HPDE6-E6E7 (cell line): ENCODE data around the gene CKAP4.
"Not testable (repeated sequence)": the region's sequence is repeated elsewhere in the genome, so short reads cannot be mapped to it uniquely, and the experiment has no call there.

Source experiments
- DNase-seq: peaks from one replicate; pipeline ENCODE4 v3.0.0; 2011; ENCODE audit warnings: missing footprints; ENCODE audit errors: extremely low spot score

CKAP4 gene, protein sequence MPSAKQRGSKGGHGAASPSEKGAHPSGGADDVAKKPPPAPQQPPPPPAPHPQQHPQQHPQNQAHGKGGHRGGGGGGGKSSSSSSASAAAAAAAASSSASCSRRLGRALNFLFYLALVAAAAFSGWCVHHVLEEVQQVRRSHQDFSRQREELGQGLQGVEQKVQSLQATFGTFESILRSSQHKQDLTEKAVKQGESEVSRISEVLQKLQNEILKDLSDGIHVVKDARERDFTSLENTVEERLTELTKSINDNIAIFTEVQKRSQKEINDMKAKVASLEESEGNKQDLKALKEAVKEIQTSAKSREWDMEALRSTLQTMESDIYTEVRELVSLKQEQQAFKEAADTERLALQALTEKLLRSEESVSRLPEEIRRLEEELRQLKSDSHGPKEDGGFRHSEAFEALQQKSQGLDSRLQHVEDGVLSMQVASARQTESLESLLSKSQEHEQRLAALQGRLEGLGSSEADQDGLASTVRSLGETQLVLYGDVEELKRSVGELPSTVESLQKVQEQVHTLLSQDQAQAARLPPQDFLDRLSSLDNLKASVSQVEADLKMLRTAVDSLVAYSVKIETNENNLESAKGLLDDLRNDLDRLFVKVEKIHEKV

DNA sequence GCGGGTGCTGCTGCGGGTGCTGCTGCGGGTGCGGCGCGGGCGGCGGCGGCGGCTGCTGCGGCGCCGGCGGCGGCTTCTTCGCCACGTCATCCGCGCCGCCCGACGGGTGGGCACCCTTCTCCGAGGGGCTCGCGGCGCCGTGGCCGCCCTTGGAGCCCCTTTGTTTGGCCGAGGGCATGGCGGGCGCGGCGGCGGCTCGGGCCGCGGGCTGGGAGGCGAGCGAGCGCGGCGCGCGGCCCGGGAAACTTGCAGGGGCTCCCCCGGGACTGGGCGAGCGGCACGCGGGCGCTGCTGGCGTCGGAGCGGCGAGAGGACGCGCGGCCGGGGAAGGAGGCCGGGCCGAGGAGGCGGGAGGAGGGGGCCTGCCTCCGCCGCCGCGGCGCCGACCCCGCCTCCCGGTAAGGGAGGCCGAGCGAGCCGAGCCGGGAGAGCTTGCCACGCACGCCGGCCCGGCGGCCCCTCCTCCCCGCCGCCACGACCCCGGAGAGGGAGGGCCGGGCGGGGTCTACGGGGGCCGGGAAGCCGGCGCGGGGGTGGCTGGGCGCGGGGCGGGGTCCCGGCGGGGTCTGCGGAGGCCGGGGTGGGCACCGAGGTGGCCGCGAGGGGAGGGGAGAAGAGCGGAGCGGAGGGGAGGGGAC is at the start of gene CKAP4:
TSS of gene CKAP4 (minus strand) at position 347 of the 638 bp plus-strand sequence. CDS start at position 178, 169 bp downstream.
- DNase-seq, result no peak

GRCh38 chr12:106297075-106297474 is 49.3 kb upstream of the CKAP4 start:
- no peak for DNase-seq

GRCh38 chr12:106296179-106296877 is 48.5 kb upstream of the CKAP4 start:
- DNase-seq, result peak; percentile 74

DNA sequence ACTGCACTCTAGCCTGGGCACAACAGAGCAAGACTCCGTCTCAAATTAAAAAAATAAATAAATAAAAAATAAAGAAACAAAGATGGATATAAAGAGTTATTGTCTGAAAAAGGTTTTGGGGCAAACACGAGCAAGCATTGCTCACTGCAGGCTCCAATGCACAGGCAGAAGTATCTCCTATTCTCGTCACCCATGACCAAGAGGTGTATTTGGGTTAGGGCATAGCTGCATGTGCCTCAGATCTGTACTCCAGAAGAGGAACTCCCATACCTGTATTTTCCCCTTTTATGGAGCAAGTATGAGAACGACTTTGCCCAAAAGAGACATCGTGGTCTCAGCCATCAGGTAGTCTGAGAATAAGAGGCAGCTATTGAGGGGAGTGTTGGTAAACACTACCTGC is 44.5 kb upstream of the CKAP4 start:
- no peak for DNase-seq

GRCh38 chr12:106291342-106291741 is 43.5 kb upstream of the CKAP4 start:
- no peak for DNase-seq

- no peak for DNase-seq
Observed at GRCh38 chr12:106290666-106291065, 42.8 kb upstream of the CKAP4 start.

- no peak for DNase-seq
Observed at GRCh38 chr12:106289196-106289681, 41.4 kb upstream of the CKAP4 start.

- DNase-seq, result peak; percentile 58
Observed at GRCh38 chr12:106288494-106289195, 40.8 kb upstream of the CKAP4 start.

- DNase-seq, result no peak
Observed at GRCh38 chr12:106288101-106288493, 40.3 kb upstream of the CKAP4 start.

DNA sequence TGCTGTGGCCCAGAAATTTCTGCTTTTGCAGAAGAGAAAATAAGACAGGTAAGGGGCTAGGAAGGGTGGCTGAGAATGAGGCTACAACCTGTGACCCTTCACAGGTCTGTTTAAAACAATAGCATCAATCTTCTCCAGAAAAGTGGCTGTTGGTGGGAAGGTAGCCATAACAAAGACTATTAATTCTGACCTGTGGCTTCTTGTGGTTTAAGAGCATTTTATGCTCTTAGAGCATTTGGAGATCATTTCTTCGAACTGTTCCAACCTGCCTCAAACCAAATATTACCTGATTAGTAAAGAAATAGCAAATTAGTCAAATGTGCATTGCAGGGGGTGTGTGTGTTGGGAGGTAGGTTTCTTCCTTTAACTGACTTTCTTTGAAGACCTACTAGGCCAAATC is 39.5 kb upstream of the CKAP4 start:
- DNase-seq, result no peak

- DNase-seq, result not testable (repeated sequence)
Observed at GRCh38 chr12:106286576-106287162, 38.8 kb upstream of the CKAP4 start.

- no peak for DNase-seq
Observed at GRCh38 chr12:106285982-106286381, 38.2 kb upstream of the CKAP4 start.

- no peak for DNase-seq
Observed at GRCh38 chr12:106284358-106285105, 36.7 kb upstream of the CKAP4 start.

DNA sequence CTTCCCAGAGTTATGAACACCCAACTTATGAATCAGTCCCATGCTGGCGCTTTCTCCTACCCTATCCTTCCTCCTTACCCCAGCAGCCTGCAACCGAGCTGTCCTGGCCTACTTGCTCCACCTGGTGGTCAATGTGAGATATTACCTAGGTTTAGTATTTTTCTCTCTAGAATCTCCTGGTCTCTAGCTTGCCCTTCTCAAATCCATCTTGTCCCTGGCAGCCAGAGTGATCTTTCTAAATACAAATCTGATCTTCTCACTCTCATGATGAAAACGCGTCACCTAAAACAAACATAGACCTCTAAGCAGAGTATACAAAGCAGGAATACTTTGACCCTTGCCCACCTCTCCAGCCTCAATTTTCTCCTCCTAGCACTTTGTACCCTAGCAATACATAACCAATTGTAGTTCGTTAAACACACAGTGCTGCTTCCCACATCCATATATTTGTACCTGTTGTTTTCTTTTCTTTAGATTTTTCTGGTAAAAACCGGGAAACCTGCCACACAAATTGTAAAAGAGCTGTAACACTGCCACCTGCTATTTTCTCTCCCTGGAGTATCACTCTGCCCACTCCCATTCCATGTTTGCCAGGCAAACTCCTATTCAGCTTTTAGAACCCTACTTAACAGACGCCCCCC is 34.8 kb upstream of the CKAP4 start:
- DNase-seq, result peak; percentile 60

- no peak for DNase-seq
Observed at GRCh38 chr12:106281804-106282203, 34.0 kb upstream of the CKAP4 start.

DNA sequence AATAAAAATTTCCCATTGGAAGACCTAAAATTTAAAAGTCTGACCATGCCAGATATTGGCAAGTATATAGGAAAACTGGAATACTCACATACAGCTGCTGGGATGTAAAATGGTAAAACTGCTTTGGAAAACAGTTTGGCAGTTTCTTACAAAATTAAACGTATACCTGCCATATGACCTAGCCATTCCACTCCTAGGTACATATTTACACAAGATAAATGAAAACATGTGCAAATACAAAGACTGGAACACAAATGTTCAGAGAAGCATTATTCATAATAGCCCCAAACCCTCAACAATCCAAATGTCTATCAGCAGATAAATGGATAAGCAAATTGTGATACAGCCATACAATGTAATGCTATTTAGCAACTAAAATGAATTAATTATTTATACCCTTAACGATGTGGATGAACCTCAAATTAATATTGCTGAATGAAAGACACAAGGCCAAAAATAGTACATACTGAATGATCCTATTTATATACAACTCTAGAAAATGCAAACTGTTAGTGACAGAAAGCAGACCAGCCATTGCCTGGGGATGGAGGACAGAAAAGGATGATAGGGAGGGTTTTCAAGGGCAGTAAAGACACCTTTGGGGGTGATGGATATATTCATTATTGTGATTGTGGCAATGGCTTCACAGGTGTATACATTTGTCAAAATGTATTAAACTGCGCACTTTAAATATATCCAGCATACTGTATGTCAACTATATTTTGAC is 33.4 kb upstream of the CKAP4 start:
- no peak for DNase-seq

- no peak for DNase-seq
Observed at GRCh38 chr12:106280106-106280505, 32.3 kb upstream of the CKAP4 start.

DNA sequence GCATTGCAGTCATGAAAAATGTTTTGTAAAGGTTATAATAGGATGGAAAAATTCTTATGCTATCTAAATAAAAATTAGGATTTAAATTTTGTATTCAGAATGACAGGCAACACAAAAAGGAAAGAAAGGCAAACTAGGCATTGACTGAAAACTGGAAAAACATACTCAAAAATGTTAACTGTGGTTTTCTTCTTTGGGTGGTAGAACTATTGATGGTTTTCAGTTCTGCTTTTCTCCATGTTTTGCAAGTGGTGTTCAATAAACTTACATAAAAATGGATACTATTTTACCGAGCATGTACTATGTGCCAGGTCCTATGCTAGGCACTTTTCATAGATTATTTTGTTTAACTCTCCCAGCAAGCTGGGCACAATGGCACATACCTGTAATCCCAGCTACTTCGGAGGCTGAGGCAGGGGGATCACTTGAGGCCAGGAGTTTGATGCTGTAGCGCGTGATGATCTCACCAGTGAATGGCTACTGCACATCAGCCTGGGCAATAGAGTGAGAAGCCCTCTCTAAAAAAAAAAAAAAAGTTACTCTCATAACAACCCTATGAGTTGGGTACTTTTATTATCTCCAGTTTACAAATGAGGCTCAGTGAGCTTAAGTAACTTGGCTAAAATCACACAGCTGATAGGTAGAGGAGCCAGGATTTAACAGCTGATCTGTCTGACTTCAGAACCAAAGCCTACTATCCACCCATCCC is 28.4 kb upstream of the CKAP4 start:
- DNase-seq, result no peak
